Stimulated activated naive CD8-positive, alpha-beta T cell treated with anti-CD3 and anti-CD28 coated beads, Interleukin-15, amount 100 ng/mL, for 72 hours (primary cell): Measurements from ENCODE around the gene KCTD1.

Experiments used
- ATAC-seq: fragments of 150-1000 bp; cut with Tn5 transposase; 2 replicates; pipeline ENCODE4 v1.10.0; 2021; ENCODE audit warnings: mild to moderate bottlenecking, moderate library complexity
- DNase-seq, 2 donors: peaks; one replicate each; pipeline ENCODE4 v3.0.0; 2021 to 2022
- H3K27ac Mint-ChIP-seq, 2 donors: one replicate each; pipeline ENCODE4 v1.8.0; 2022; ENCODE audit warnings: mild to moderate bottlenecking in 2 of 2, mixed read lengths in 2 of 2, moderate library complexity in 2 of 2
- H3K27me3 Mint-ChIP-seq: one replicate; pipeline ENCODE4 v1.8.0; 2022; ENCODE audit warnings: mixed read lengths
- H3K4me1 Mint-ChIP-seq: one replicate; pipeline ENCODE4 v1.8.0; 2022; ENCODE audit warnings: mild to moderate bottlenecking, mixed read lengths
- H3K4me3 Mint-ChIP-seq, 2 donors: one replicate each; pipeline ENCODE4 v1.8.0; 2022; ENCODE audit warnings: mild to moderate bottlenecking in 2 of 2, mixed read lengths in 2 of 2, moderate library complexity in 1 of 2
- H3K9me3 Mint-ChIP-seq, 2 donors: one replicate each; pipeline ENCODE4 v1.8.0; 2022; ENCODE audit warnings: mixed read lengths in 2 of 2

Gene KCTD1

DNA sequence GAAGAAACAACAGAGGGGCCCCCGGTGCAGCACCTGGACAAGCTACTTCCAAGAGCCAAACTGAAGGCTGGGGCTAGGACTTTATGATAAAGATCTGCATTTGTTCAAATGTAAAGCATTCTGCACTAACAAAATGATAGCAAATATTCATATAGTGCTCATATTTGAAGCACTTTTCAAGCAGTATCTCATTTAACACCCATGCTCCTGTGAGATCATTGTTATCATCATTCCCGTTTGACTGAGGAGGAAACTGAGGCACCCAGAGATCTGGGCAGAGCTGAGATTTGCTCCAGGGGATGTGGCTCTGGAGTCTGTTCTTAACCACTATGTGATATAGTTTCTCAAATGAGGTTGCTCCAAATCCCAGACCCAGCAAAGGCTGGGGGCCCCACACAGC, 9.8 kb downstream of the KCTD1 start:
- ATAC-seq, result no peak
- DNase-seq, result no peak
- no peak overlapping the region for H3K27ac Mint-ChIP-seq

GRCh38 chr18:26536664-26537063, 11.7 kb downstream of the KCTD1 start:
- Mint-ChIP-seq H3K9me3 (no peaks in the 10 kb centered on the region), H3K27me3 (no peaks in the 10 kb centered on the region), H3K27ac (no peak overlapping the region), H3K4me1 (no peaks in the 10 kb centered on the region), H3K4me3 (no peak overlapping the region)
- no peak for DNase-seq
- no peak for ATAC-seq

More for the DNA sequence above, 9.8 kb downstream of the KCTD1 start:
- H3K4me3 Mint-ChIP-seq, result no peak overlapping the region
- no peaks in the 10 kb centered on the region for H3K9me3 Mint-ChIP-seq
- no peaks in the 10 kb centered on the region for H3K4me1 Mint-ChIP-seq
- no peaks in the 10 kb centered on the region for H3K27me3 Mint-ChIP-seq

DNA sequence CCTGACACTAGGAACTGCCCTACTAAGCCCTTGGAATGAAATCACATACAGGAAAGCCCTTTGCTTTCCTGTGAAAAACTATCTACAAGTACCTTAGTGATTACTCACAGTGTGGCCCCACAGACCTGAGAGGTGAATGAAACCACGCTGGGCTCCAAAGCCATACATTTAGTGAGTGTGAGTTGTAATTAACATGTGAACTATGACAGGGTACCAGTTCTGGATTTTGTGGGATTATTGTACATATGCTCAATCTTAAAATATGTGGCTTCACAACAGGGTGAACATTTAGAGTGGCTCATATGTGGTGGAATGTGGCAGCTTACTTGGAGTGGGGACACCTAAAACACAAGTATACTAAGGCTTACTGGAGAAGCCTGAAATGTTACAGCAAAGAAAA, 12.3 kb downstream of the KCTD1 start:
- ATAC-seq, result peak; percentile 75
- no peak overlapping the region for H3K4me3 Mint-ChIP-seq
- peak in 1 of 2 donors; percentile 13 for DNase-seq
- H3K9me3 Mint-ChIP-seq, result no peaks in the 10 kb centered on the region
- no peak overlapping the region for H3K27ac Mint-ChIP-seq
- no peaks in the 10 kb centered on the region for H3K4me1 Mint-ChIP-seq
- no peaks in the 10 kb centered on the region for H3K27me3 Mint-ChIP-seq

DNA sequence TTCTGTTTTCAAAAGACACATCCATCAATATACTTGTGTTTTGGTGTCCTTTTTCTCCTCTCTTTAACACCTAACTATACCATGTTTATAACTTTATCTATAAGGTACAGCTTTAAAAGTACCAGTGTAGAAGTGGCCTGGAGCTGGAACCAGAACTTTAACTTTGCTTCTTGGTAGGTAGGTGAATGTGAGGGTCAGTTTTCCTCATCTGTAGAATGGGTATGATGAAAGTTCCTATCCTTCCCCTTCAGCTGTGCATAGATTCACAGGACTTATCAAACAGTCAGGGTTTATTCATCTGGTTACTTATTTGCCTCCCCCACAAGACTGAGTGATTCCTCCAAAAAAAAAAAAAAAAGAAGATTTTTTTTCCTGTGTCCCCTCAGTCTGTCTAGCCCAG, 12.7 kb downstream of the KCTD1 start:
- Mint-ChIP-seq H3K27ac (no peak overlapping the region), H3K27me3 (no peaks in the 10 kb centered on the region), H3K9me3 (no peaks in the 10 kb centered on the region), H3K4me1 (no peaks in the 10 kb centered on the region), H3K4me3 (no peak overlapping the region)
- no peak for DNase-seq
- ATAC-seq, result no peak

DNA sequence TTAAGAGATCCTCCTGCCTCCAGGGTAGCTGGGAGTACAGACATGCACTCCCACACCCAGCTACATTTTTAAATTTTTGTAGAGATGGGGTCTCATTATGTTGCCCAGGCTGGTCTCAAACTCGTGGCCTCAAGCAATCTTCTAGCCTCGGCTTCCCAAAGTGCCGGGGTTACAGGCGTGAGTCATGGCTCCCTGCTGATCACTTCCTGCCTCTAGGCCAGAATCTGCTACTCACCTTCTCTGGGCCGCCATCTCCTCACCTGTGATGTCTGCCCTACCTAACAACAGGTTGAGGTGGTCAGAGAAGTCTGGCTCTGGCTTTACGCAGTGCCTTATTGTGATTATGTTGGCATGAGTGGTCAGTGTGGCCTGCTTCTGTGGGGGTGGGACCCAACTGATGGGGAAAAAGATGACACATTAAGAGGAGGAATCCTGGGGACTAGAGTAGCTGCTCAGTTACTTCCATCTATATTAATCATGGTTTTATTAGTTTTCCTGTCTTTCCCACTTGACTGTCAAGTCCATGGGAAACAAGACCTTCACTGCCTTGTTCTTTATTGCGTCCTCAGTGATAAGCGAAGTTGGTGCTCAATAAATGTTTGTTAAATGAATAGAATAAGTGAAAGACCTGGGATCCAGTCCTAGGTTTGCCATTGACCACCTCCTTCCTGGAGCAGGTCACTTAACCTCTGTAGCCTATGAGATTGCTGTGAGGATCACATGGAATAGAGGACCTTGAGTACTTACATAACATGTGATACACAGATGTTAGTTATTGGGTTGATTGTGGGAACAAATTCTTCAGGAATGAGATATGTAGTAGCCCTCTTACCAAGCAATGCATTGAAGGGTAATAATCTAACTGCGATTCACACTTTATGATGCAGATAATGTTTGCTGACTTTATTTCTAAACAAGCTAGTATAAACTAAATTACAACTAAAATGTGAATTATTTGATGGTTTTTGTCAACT, 15.7 kb downstream of the KCTD1 start:
- ATAC-seq (no peak), DNase-seq (no peak)
- no peaks in the 10 kb centered on the region for H3K9me3 Mint-ChIP-seq
- no peaks in the 10 kb centered on the region for H3K4me1 Mint-ChIP-seq
- no peak overlapping the region for H3K4me3 Mint-ChIP-seq
- H3K27me3 Mint-ChIP-seq, result no peaks in the 10 kb centered on the region
- H3K27ac Mint-ChIP-seq, result no peak overlapping the region

DNA sequence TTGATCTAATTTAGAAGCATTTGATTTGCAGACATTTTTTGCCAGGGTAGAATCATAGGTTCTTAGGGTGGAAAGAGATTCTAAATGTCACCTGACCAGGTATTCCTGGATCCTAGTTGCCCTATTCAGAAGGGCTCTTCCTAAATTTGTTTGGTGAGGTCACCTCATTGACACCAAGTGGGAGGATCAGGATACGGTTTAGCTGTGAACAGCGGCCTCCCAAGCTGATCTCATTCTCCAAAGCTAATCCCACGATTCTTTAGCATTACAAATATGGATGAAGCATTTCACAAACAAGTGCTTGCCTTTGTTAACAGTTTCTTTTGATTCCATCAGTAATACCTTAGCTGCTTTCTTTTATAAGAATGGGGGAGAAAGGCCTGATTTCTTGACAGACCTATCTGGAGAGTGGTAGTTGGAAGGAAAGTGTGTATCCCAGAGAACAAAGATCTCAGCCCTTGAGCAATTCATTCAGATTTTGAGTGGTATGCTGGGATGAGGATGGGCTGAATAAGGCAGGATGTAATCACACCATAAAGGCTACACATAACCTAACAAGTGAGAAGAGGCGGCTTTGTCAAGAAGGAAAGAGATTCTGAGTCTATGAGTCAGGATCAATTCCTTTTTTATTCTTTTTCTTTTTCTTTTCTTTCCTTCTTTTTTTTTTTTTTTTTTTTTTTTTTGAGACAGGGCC, 16.6 kb downstream of the KCTD1 start:
- Mint-ChIP-seq H3K9me3 (no peaks in the 10 kb centered on the region), H3K27me3 (no peaks in the 10 kb centered on the region), H3K4me1 (no peaks in the 10 kb centered on the region), H3K27ac (no peak overlapping the region), H3K4me3 (no peak overlapping the region)
- DNase-seq (no peak), ATAC-seq (no peak)

- no peak for ATAC-seq
- no peak for DNase-seq
- Mint-ChIP-seq H3K4me1 (no peaks in the 10 kb centered on the region), H3K9me3 (no peaks in the 10 kb centered on the region), H3K27me3 (no peaks in the 10 kb centered on the region), H3K4me3 (no peak overlapping the region), H3K27ac (no peak overlapping the region)
These were observed 21.5 kb downstream of the KCTD1 start for GRCh38 chr18:26526966-26527234.

DNA sequence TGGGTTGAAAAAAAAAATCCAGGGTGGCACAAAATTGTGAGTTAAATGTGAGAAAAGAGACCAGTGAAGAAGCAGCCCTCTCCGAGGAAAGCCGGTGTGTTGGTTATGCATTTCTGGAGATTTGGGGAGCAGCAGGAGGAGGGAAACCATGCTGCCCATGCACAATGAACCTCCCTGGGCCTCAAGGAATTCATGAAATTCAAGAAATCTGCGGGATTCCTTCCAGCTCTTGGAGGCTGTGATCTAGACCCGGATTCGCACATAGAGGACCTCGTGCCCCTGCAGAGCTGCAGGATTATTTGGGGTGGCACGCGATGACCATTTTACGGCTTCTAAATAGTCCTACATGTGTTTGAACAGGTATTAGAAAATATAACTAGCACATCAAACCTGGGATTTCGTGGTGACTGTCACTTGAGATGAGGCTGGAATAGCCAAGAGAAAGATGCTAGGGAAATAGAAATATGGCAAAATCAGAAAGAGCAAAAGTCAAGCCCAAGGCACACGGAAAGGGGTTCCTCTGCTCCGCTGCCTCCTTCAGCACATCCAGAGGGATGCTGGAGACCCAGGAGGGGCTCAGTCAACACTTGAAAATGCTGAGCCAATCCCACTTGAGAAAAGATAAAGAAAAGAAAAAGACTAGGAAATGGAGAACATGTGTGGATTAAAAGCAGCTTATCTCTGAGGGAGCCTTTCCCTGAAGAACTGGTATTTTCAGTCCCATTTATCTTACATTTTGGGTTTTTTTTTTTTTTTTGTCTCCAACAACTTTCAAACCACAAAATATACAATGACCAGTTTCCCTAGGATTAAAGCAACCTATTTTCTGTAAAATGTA, 22.0 kb downstream of the KCTD1 start:
- no peak for ATAC-seq
- no peaks in the 10 kb centered on the region for H3K9me3 Mint-ChIP-seq
- H3K27ac Mint-ChIP-seq, result no peak overlapping the region
- H3K4me1 Mint-ChIP-seq, result no peaks in the 10 kb centered on the region
- no peak overlapping the region for H3K4me3 Mint-ChIP-seq
- DNase-seq, result no peak
- H3K27me3 Mint-ChIP-seq, result no peaks in the 10 kb centered on the region

DNA sequence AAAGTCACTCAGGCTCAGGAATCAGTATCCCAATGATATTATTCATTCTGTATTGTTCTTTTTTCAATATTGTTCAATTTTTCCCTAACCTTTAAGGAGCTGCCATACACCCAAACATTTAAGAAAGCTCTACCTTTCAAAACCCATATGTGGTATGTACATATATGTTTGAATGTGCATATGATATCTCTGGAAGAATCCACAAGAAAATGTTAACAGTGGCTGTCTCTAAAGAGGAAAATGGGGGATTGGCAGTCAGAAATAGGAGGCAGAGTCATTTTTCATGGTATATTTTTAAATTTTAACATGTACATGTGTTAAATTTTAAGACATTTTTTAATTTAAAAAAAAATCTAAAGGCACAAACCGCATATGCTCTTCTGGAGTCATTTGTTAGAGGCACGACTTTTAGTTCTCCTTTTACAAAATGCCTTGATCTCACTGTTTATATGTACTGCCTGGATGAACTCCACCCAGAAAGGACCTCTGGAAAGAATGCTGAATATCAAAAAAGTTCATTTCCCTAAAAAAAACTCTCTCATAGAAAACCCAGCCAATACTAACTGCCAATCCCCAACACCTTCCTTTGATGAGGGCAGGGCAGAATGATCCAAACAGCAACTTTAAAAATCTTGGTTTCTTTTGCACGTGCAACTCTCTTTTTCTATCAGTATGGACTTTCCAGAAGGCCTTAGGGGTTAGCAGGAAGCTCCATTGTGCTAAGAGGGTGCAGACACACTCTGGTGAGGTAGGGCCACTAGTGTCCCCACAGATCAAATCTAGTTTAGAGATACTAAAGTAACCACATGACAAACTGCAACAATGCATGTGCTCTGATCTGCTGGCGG, 23.6 kb downstream of the KCTD1 start:
- DNase-seq, result no peak
- H3K4me1 Mint-ChIP-seq, result no peaks in the 10 kb centered on the region
- ATAC-seq, result no peak
- no peak overlapping the region for H3K4me3 Mint-ChIP-seq
- no peaks in the 10 kb centered on the region for H3K27me3 Mint-ChIP-seq
- no peak overlapping the region for H3K27ac Mint-ChIP-seq
- no peaks in the 10 kb centered on the region for H3K9me3 Mint-ChIP-seq

DNA sequence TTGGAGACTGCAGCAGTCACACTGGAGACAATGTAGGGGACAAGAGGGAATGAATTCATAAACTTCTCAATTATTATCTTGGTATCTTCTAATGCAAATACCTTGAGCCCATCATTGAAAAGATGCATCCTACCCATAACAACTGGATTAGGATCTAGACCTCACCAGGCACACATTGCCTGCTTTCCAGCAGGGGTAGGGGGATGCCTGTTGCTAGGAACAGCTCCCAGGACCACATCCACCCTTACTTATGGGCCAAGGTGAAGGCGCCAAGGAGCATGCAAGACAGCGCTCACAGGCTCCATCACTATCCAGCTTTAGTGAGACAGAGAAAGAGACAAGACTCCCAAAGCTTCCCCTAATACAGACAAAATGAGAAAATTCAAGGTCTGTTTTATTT, 24.4 kb downstream of the KCTD1 start:
- Mint-ChIP-seq H3K4me1 (no peaks in the 10 kb centered on the region), H3K27me3 (no peaks in the 10 kb centered on the region), H3K27ac (no peak overlapping the region), H3K4me3 (no peak overlapping the region), H3K9me3 (no peaks in the 10 kb centered on the region)
- no peak for ATAC-seq
- DNase-seq, result no peak

GRCh38 chr18:26521617-26522016, 26.7 kb downstream of the KCTD1 start:
- ATAC-seq, result no peak

DNA sequence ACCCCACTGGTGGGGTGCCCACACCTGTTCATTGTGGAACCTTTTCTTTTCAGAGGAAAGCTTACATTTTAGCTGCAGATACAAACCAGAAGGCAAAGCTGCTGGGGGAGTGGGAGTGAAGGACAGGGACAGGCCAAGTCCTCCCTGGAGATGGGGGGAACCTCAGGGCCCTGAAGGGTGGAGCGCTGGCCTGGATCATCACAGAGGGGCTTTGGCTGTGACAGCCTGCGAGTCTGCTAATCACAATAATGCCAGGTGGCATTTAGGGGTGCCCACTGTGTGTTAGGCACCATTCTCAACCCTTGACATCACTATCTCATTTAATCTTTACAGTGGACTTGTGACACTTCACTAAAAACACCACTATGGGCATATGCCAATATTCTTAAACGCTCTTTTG, 27.4 kb downstream of the KCTD1 start:
- H3K9me3 Mint-ChIP-seq, result no peaks in the 10 kb centered on the region

More at GRCh38 chr18:26521617-26522016, 26.7 kb downstream of the KCTD1 start:
- Mint-ChIP-seq H3K27ac (no peak overlapping the region), H3K4me3 (no peak overlapping the region), H3K9me3 (no peaks in the 10 kb centered on the region), H3K4me1 (no peaks in the 10 kb centered on the region), H3K27me3 (no peaks in the 10 kb centered on the region)
- no peak for DNase-seq

GRCh38 chr18:26519114-26519513, 29.2 kb downstream of the KCTD1 start:
- Mint-ChIP-seq H3K27me3 (no peaks in the 10 kb centered on the region), H3K9me3 (no peaks in the 10 kb centered on the region), H3K4me3 (no peak overlapping the region), H3K4me1 (no peaks in the 10 kb centered on the region), H3K27ac (no peak overlapping the region)
- ATAC-seq (no peak), DNase-seq (no peak)

More for the DNA sequence above, 27.4 kb downstream of the KCTD1 start:
- no peak for DNase-seq
- H3K27ac Mint-ChIP-seq, result no peak overlapping the region
- ATAC-seq, result no peak
- no peaks in the 10 kb centered on the region for H3K27me3 Mint-ChIP-seq
- no peak overlapping the region for H3K4me3 Mint-ChIP-seq
- no peaks in the 10 kb centered on the region for H3K4me1 Mint-ChIP-seq

GRCh38 chr18:26516964-26517363, 31.4 kb downstream of the KCTD1 start:
- DNase-seq (no peak), ATAC-seq (no peak)
- Mint-ChIP-seq H3K9me3 (no peaks in the 10 kb centered on the region), H3K4me1 (no peaks in the 10 kb centered on the region), H3K4me3 (no peak overlapping the region), H3K27me3 (no peaks in the 10 kb centered on the region), H3K27ac (no peak overlapping the region)
